Thymus (tissue), 11 donors: ENCODE measurements around the gene ROBO2. TPM values are rescaled to one million over a fixed set of nuclear protein-coding genes. Genes with fewer than 3 reads are reported as not detected.

ENCODE experiments used
- DNase-seq, 9 donors: peaks; one replicate each; pipeline ENCODE4 v3.0.0-alpha.2; 2013; ENCODE audit warnings: low spot score in 9 of 9, low read depth in 6 of 9, missing footprints in 1 of 9
- H3K27ac ChIP-seq, 2 donors: one replicate each; pipeline ENCODE4 v1.5.1; 2013; ENCODE audit warnings: control low read depth in 1 of 2, low read depth in 1 of 2, low read length in 1 of 2, mild to moderate bottlenecking in 1 of 2, moderate library complexity in 1 of 2
- H3K27me3 ChIP-seq, 2 donors: one replicate each; pipeline ENCODE4 v1.5.1; 2013; ENCODE audit warnings: low read length in 1 of 2; ENCODE audit not compliant: control insufficient read depth in 2 of 2, insufficient read depth in 1 of 2
- H3K36me3 ChIP-seq, 2 donors: one replicate each; pipeline ENCODE4 v1.5.1; 2013; ENCODE audit warnings: low read length in 1 of 2, mild to moderate bottlenecking in 1 of 2, moderate library complexity in 1 of 2; ENCODE audit not compliant: control insufficient read depth in 2 of 2, insufficient read depth in 2 of 2
- H3K4me1 ChIP-seq, 2 donors: one replicate each; pipeline ENCODE4 v1.5.1; 2013; ENCODE audit warnings: low read length in 2 of 2; ENCODE audit not compliant: control insufficient read depth in 2 of 2, insufficient read depth in 2 of 2
- H3K4me3 ChIP-seq, 2 donors: one replicate each; pipeline ENCODE4 v1.5.1; 2013; ENCODE audit warnings: low read length in 2 of 2, control low read depth in 1 of 2, mild to moderate bottlenecking in 1 of 2
- H3K9me3 ChIP-seq, 2 donors: one replicate each; pipeline ENCODE4 v1.5.1; 2013; ENCODE audit warnings: low read length in 1 of 2, mild to moderate bottlenecking in 1 of 2; ENCODE audit not compliant: control insufficient read depth in 2 of 2, insufficient read depth in 1 of 2
- WGBS: extraction: QIAGEN DNeasy Blood & Tissue Kit; methylation state at CpG from one replicate; pipeline ENCODE4 v1.1.7; 2013; 5-methylcytosine and 5-hydroxymethylcytosine counted together
- polyA plus RNA-seq: library from polyadenylated mRNA; stranded (reverse); fragments of 200-250 nt; gene quantifications from one replicate; pipeline ENCODE4 v1.2.3, GENCODE V29; 2013
- total RNA-seq: library from RNA; stranded (reverse); fragments of 120-200 nt; gene quantifications from one replicate; pipeline ENCODE4 v1.2.4, GENCODE V29; 2013
- donor health status: healthy.

Gene ROBO2
- total and polyA plus RNA-seq, 2 donors, result 2.6 to 9.3 TPM

- no peak for DNase-seq
- no peaks in the 10 kb centered on the region for H3K27me3 ChIP-seq
Observed at GRCh38 chr3:77362936-77363335, 323.0 kb downstream of the ROBO2 start.

DNA sequence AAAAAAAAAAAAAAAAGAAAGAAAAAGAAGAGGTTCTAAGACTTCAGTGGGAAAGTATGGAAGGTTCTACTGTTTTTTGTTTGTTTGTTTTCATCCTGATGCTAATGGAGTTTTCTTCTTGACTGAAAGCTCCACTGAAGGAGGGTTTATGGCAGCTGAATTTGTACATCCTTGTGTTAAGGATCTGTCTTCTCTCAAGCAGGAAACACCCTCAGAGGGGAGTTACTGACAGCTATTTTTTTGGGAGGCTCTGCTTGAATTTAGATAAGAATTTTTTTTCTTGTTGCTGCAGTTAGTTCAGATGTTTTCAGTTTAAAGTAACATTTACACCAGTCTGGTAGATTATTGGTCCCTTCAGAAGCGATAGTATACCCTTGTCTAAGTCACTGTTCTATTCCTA, 325.3 kb downstream of the ROBO2 start:
- 84% methylated on average over 1 of the region's 1 CpG for WGBS

More at GRCh38 chr3:77362936-77363335, 323.0 kb downstream of the ROBO2 start:
- H3K9me3 ChIP-seq, result no peaks in the 10 kb centered on the region
- H3K4me1 ChIP-seq, result no peaks in the 10 kb centered on the region
- no peak overlapping the region for H3K27ac ChIP-seq
- H3K36me3 ChIP-seq, result no peaks in the 10 kb centered on the region
- no peak overlapping the region for H3K4me3 ChIP-seq
- 50% methylated on average over 1 of the region's 1 CpG for WGBS

DNA sequence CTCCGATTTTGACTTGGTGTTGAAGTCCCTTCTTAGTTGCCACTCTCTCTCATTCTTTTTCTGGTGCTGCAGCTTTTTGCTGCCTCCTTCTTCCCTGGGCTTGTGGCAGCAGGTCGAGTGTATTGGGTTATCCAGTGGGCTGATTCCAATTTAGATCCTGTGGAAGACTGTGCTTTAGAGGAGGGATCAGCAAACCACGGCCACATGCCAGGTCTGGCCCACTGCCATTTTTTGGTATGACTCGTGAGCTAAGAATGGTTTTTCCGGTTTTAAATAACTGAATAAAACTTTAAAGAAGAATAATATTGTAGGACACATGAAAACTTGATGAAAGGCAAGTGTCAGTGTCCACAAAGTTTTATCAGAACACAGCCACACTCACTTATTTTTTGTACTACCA, 330.5 kb downstream of the ROBO2 start:
- Histone ChIP-seq H3K27ac (no peak overlapping the region), H3K36me3 (no peaks in the 10 kb centered on the region), H3K27me3 (no peaks in the 10 kb centered on the region), H3K4me1 (no peaks in the 10 kb centered on the region), H3K4me3 (no peak overlapping the region), H3K9me3 (no peaks in the 10 kb centered on the region)
- DNase-seq, result no peak
- 77% methylated on average over 5 of the region's 5 CpGs for WGBS

More for the DNA sequence above, 325.3 kb downstream of the ROBO2 start:
- DNase-seq, result no peak
- Histone ChIP-seq H3K4me3 (no peak overlapping the region), H3K27me3 (no peaks in the 10 kb centered on the region), H3K36me3 (no peaks in the 10 kb centered on the region), H3K27ac (no peak overlapping the region), H3K4me1 (no peaks in the 10 kb centered on the region), H3K9me3 (no peaks in the 10 kb centered on the region)

DNA sequence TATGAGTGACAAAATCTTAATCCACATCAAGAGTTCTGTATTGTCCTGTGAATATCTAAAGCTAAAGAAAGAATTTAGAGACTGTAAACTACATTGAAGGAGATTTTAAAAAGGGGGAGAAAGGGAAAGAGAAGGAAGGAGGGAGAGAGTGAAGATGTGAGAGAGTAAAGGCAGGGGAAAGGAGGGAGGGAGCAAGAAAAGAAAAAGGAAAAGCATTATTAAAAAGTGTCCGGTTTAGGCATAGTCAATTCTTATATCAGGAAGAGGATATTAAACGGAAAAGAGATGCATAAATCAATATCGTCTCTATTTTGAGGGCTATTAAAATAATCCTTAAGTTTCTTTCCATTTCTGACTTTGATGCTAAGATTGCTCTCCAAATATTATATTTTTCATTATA, 332.1 kb downstream of the ROBO2 start:
- Histone ChIP-seq H3K4me3 (no peak overlapping the region), H3K4me1 (no peaks in the 10 kb centered on the region), H3K9me3 (no peaks in the 10 kb centered on the region), H3K27ac (no peak overlapping the region), H3K27me3 (no peaks in the 10 kb centered on the region), H3K36me3 (no peaks in the 10 kb centered on the region)
- DNase-seq, result no peak
- WGBS, result 83% methylated on average over 3 of the region's 3 CpGs

DNA sequence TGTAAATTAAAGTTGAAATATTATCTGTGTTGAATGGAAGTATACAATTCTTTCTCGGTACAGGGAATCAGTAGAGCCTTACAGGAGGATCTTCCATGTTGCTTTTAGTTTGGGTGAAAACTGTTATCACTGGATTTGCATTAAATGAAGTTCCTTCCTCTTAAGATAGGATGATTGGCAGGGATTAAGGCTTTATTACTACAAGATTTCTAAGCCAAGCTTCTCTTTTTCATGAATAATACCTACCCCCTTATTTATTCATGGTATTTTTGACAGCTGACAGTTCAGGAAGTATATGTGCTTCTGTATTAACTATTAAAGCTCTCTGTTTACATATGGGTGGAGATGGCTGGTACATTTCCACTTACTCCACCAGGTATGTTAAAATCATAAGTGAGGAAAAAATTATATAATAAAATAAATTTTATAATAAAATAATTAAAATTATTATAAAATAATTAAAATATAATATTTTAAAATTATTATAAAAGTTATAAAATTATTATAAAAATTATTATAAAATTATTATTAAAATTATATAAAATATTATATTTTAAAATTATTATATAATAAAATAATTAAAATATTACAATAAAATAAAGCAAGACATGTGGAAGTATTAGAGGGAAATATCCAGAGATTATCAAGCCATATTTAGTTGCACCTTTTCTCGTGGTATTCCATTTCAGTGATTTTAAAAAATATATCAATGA, 332.9 kb downstream of the ROBO2 start:
- H3K9me3 ChIP-seq, result no peaks in the 10 kb centered on the region
- no peak overlapping the region for H3K27ac ChIP-seq
- no peak overlapping the region for H3K4me3 ChIP-seq
- WGBS, result 94% methylated on average over 2 of the region's 2 CpGs
- no peak for DNase-seq
- H3K36me3 ChIP-seq, result no peaks in the 10 kb centered on the region
- H3K27me3 ChIP-seq, result no peaks in the 10 kb centered on the region
- no peaks in the 10 kb centered on the region for H3K4me1 ChIP-seq

DNA sequence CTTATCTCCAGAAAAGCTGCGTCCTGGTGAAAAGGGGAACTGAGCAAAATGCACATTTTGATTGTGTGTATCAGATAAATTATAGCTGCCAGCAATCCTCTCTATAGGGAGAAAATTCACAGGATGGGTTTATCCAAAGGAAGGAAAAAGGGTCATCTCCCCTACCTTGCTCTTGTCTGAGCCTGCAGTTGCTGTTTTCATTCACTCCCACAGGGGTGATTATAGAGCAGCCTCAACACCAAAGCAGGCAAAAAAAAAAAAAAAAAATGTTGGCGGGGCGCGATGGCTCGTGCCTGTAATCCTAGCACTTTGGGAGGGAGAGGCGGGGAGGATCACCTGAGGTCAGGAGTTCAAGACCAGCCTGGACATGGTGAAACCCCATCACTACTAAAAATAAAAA, 333.7 kb downstream of the ROBO2 start:
- no peak overlapping the region for H3K4me3 ChIP-seq
- no peak overlapping the region for H3K27ac ChIP-seq
- DNase-seq, result no peak
- H3K27me3 ChIP-seq, result no peaks in the 10 kb centered on the region
- H3K9me3 ChIP-seq, result no peaks in the 10 kb centered on the region
- 83% methylated on average over 6 of the region's 6 CpGs for WGBS
- no peaks in the 10 kb centered on the region for H3K36me3 ChIP-seq
- no peaks in the 10 kb centered on the region for H3K4me1 ChIP-seq

DNA sequence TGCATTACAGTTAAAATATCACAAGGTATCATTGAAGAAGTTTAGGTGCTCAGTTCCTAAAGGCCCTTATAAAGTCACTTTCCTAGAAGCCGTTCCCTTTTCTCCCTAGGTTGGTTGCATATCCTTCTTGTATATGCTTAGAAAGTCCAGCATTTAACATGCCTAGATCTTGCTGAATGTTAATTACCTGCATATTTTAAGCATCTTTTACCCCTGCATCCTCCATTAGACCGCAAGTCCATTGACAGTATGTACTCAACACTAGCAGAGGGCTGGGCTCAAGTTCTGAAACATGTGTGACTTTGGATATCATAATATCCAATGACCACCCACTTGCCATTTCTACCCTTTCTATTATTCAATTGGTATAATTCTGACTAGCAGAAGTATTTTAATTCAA, 336.6 kb downstream of the ROBO2 start:
- Histone ChIP-seq H3K36me3 (no peaks in the 10 kb centered on the region), H3K27ac (no peak overlapping the region), H3K9me3 (no peaks in the 10 kb centered on the region), H3K4me1 (no peaks in the 10 kb centered on the region), H3K27me3 (no peaks in the 10 kb centered on the region), H3K4me3 (no peak overlapping the region)
- no peak for DNase-seq
- 95% methylated on average over 2 of the region's 2 CpGs for WGBS

DNA sequence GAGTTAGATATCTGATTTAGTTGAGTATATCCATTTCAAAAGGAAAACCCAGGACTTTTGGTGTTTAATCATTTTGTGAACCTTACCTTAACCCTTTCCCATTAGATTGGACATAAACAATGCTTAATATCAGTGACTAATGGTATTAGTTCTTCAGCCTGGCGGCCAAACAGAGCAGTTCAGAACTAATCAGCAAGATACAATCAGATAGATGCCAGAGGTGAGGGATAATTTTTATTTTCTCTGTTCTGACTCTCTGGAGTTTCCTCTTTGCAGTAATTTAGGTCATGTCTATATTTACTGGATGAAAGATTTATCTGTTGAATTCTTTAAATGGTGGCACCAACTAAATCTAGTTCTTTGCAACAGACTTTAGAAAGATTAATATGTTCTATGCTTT, 337.8 kb downstream of the ROBO2 start:
- no peak for DNase-seq
- no peaks in the 10 kb centered on the region for H3K4me1 ChIP-seq
- H3K27me3 ChIP-seq, result no peaks in the 10 kb centered on the region
- H3K4me3 ChIP-seq, result no peak overlapping the region
- H3K27ac ChIP-seq, result no peak overlapping the region
- no peaks in the 10 kb centered on the region for H3K36me3 ChIP-seq
- 86% methylated on average over 1 of the region's 1 CpG for WGBS
- H3K9me3 ChIP-seq, result no peaks in the 10 kb centered on the region

- Histone ChIP-seq H3K4me1 (no peaks in the 10 kb centered on the region), H3K27me3 (no peaks in the 10 kb centered on the region), H3K27ac (no peak overlapping the region), H3K4me3 (no peak overlapping the region), H3K36me3 (no peaks in the 10 kb centered on the region), H3K9me3 (no peaks in the 10 kb centered on the region)
- 95% methylated on average over 3 of the region's 3 CpGs for WGBS
- no peak for DNase-seq
Observed at GRCh38 chr3:77380136-77380535, 340.2 kb downstream of the ROBO2 start.
